ENCODE results near the gene RAB9A. TPM values are rescaled to one million over a fixed set of nuclear protein-coding genes. Genes with fewer than 3 reads are reported as not detected.
A peak's percentile ranks its signal among the peaks of the same experiment; 100 is the strongest.

RAB9A gene
- total and polyA plus RNA-seq, 2 donors (not counting 3 experiments of a cell fraction or from before 2014, with no cell fraction given), result 11.5 to 19.2 TPM

- Histone ChIP-seq H3K4me1 (ENCODE audit: control insufficient read depth, extremely low read depth, insufficient read depth, low read length) (peaks cover 16% of the 10 kb centered on the region), H2AFZ (ENCODE audit: low read depth, low read length) (peak overlapping the region; percentile 19), H3K36me3 (ENCODE audit: control insufficient read depth in 2 of 2, extremely low read depth in 1 of 2, insufficient read depth in 2 of 2, low read length in 2 of 2) (no peaks in the 10 kb centered on the region), H3K27ac (ENCODE audit: insufficient read depth, low read depth, low read length) (peak overlapping the region; percentile 70), H3K9me3 (replicated peaks; ENCODE audit: control insufficient read depth, insufficient read depth, low read length) (no peaks in the 10 kb centered on the region), H3K4me3 (replicated peaks in 1 of 3; ENCODE audit: insufficient read depth in 1 of 3, low read depth in 1 of 3, low read length in 3 of 3) (peak overlapping the region; percentile 9 to 77 (median 64)), H3K27me3 (ENCODE audit: control insufficient read depth in 2 of 2, insufficient read depth in 2 of 2, low read length in 2 of 2) (no peaks in the 10 kb centered on the region), H4K20me1 (replicated peaks; ENCODE audit: control insufficient read depth, extremely low read depth, insufficient read depth, low read length) (no peaks in the 10 kb centered on the region), H3K79me2 (ENCODE audit: control insufficient read depth, insufficient read depth, low read length) (peaks cover 46% of the 10 kb centered on the region), H3K9me1 (replicated peaks; ENCODE audit: control insufficient read depth, extremely low read depth, insufficient read depth, low read length) (no peaks in the 10 kb centered on the region), H3K4me2 (ENCODE audit: insufficient read depth, low read length) (peak overlapping the region; percentile 72), H3K9ac (replicated peaks; ENCODE audit: extremely low read depth, insufficient read depth, low read length) (peak overlapping the region; percentile 60)
- dilution Hi-C loops (cut with MboI; ENCODE audit: extremely low pct_ligation_motif_present, low sequenced_read_pairs) (no loop called here), intact Hi-C loops (cut with micrococcal nuclease) (loop anchor here (1.0 to 2.0 kb wide), 2 partner anchors 36 to 45 kb away; partner anchors contain the start of genes OFD1, TCEANC and TRAPPC2)
- POLR2A ChIA-PET, result no interaction called here
- TSS peak; percentile 43 for BruUV-seq (replicated peaks)
- DNase-seq (ENCODE audit: low read depth, low spot score) (peak; percentile 52), FAIRE-seq (peak; percentile 18)
- CTCF ChIA-PET, result interaction anchor here (1.2 kb wide), 1 partner anchor 183 kb away, joined by 4 read pairs; no protein-coding TSS in a partner anchor
- TF ChIP-seq JUN (IDR thresholded peaks at IDR 0.05; ENCODE audit: borderline replicate concordance, insufficient read depth, insufficient read length, low read depth), result no peak
These were observed 848 bp downstream of the RAB9A start for GRCh38 chrX:13689741-13690211.

- DNase-seq (ENCODE audit: low read depth, low spot score), result no peak
- Histone ChIP-seq H3K9me3 (replicated peaks; ENCODE audit: control insufficient read depth, insufficient read depth, low read length) (no peaks in the 10 kb centered on the region), H3K4me3 (replicated peaks in 1 of 3; ENCODE audit: insufficient read depth in 1 of 3, low read depth in 1 of 3, low read length in 3 of 3) (peak overlapping the region in 1 of 3 experiments; percentile 77), H3K9me1 (replicated peaks; ENCODE audit: control insufficient read depth, extremely low read depth, insufficient read depth, low read length) (no peaks in the 10 kb centered on the region), H3K27me3 (ENCODE audit: control insufficient read depth in 2 of 2, insufficient read depth in 2 of 2, low read length in 2 of 2) (no peaks in the 10 kb centered on the region), H3K36me3 (ENCODE audit: control insufficient read depth in 2 of 2, extremely low read depth in 1 of 2, insufficient read depth in 2 of 2, low read length in 2 of 2) (no peaks in the 10 kb centered on the region), H4K20me1 (replicated peaks; ENCODE audit: control insufficient read depth, extremely low read depth, insufficient read depth, low read length) (no peaks in the 10 kb centered on the region), H3K4me2 (ENCODE audit: insufficient read depth, low read length) (peak overlapping the region; percentile 72), H2AFZ (ENCODE audit: low read depth, low read length) (no peak overlapping the region), H3K79me2 (ENCODE audit: control insufficient read depth, insufficient read depth, low read length) (peaks cover 56% of the 10 kb centered on the region), H3K27ac (ENCODE audit: insufficient read depth, low read depth, low read length) (no peak overlapping the region), H3K9ac (replicated peaks; ENCODE audit: extremely low read depth, insufficient read depth, low read length) (peak overlapping the region; percentile 60), H3K4me1 (ENCODE audit: control insufficient read depth, extremely low read depth, insufficient read depth, low read length) (peaks cover 17% of the 10 kb centered on the region)
- TF ChIP-seq POLR2AphosphoS5 (IDR thresholded peaks at IDR 0.05; ENCODE audit: insufficient read depth, low read depth, low read length) (no peak), POLR2A (IDR thresholded peaks at IDR 0.05; ENCODE audit: low read depth, low read length) (no peak), MYC (IDR thresholded peaks at IDR 0.05; ENCODE audit: low read depth, low read length) (no peak), GATA2 (IDR thresholded peaks at IDR 0.05; ENCODE audit: insufficient read depth, insufficient read length, low read depth, low read length) (no peak), EZH2 (IDR thresholded peaks at IDR 0.05; ENCODE audit: borderline replicate concordance, low read depth, low read length, severe bottlenecking) (no peak), FOS (IDR thresholded peaks at IDR 0.05; ENCODE audit: borderline replicate concordance, insufficient read depth, low read length) (no peak), JUN (IDR thresholded peaks at IDR 0.05; ENCODE audit: borderline replicate concordance, insufficient read depth, insufficient read length, low read depth) (no peak)
- TF ChIP-seq, protein P1, sequence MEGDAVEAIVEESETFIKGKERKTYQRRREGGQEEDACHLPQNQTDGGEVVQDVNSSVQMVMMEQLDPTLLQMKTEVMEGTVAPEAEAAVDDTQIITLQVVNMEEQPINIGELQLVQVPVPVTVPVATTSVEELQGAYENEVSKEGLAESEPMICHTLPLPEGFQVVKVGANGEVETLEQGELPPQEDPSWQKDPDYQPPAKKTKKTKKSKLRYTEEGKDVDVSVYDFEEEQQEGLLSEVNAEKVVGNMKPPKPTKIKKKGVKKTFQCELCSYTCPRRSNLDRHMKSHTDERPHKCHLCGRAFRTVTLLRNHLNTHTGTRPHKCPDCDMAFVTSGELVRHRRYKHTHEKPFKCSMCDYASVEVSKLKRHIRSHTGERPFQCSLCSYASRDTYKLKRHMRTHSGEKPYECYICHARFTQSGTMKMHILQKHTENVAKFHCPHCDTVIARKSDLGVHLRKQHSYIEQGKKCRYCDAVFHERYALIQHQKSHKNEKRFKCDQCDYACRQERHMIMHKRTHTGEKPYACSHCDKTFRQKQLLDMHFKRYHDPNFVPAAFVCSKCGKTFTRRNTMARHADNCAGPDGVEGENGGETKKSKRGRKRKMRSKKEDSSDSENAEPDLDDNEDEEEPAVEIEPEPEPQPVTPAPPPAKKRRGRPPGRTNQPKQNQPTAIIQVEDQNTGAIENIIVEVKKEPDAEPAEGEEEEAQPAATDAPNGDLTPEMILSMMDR (IDR thresholded peaks at IDR 0.05; ENCODE audit: extremely low read depth in 1 of 2, insufficient read depth in 1 of 2, low read depth in 1 of 2, low read length in 2 of 2), result no peak
- TF ChIP-seq, protein P2, sequence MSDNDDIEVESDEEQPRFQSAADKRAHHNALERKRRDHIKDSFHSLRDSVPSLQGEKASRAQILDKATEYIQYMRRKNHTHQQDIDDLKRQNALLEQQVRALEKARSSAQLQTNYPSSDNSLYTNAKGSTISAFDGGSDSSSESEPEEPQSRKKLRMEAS (IDR thresholded peaks at IDR 0.05; ENCODE audit: insufficient read depth, insufficient read length), result no peak
- BruUV-seq (replicated peaks), result no TSS peak
- POLR2A ChIA-PET, result no interaction called here
- FAIRE-seq, result no peak
- intact Hi-C loops (cut with micrococcal nuclease), result no loop called here
- dilution Hi-C loops (cut with MboI; ENCODE audit: extremely low pct_ligation_motif_present, low sequenced_read_pairs), result no loop called here
- CTCF ChIA-PET, result no interaction called here
These were observed 1.9 kb downstream of the RAB9A start for GRCh38 chrX:13690836-13691235.
